SK-N-SH (cell line): ENCODE data around the gene APBA2.

Experiments used
- POLR2AphosphoS5 ChIP-seq: IDR thresholded peaks from 2 replicates; pipeline ENCODE4 v1.6.1; 2012; ENCODE audit warnings: low read depth, low read length
- SIN3A ChIP-seq: IDR thresholded peaks from 2 replicates; pipeline ENCODE4 v1.6.1; 2012; ENCODE audit warnings: low read depth, mild to moderate bottlenecking, low read length, moderate library complexity, borderline replicate concordance
- TAF1 ChIP-seq: IDR thresholded peaks from 2 replicates; pipeline ENCODE4 v1.6.1; 2012; ENCODE audit warnings: low read depth, mild to moderate bottlenecking, low read length, moderate library complexity, borderline replicate concordance

GRCh38 chr15:29055876-29056275 lies 170.1 kb downstream of the APBA2 start:
- TF ChIP-seq POLR2AphosphoS5, result no peak
- no peak for TF ChIP-seq TAF1
- no peak for TF ChIP-seq SIN3A
